HEK293 (cell line): ENCODE data around the gene CCNYL1.

Experiments used
- CTCF ChIA-PET: fragments of 350-600 bp; formaldehyde crosslinking; extraction: SDS; loops from one replicate; lab custom pipeline; 2021; ENCODE audit warnings: antibody characterized with exemption; lab: Yijun Ruan, JAX
- POLR2A ChIA-PET: fragments of 300-600 bp; formaldehyde crosslinking; extraction: SDS; loops from one replicate; lab custom pipeline; 2020; ENCODE audit warnings: antibody characterized with exemption, inconsistent platforms; lab: Yijun Ruan, JAX
- H3K27ac ChIP-seq: fragments of 200-500 bp; sonication (Bioruptor generic); 2 replicates; pipeline ENCODE4 v1.5.1; 2014; ENCODE audit warnings: low read depth, low read length, control low read depth, inconsistent platforms; ENCODE audit errors: extremely low read depth
- H3K36me3 ChIP-seq, 2 experiments: fragments of 200-500 bp in 1 of 2; sonication (Bioruptor generic) in 1 of 2; 1 replicate in 1 of 2; 2 replicates in 1 of 2; pipeline ENCODE4 v1.5.1; 2014 to 2017; ENCODE audit warnings: inconsistent platforms in 2 of 2, low read length in 2 of 2; ENCODE audit not compliant: control insufficient read depth in 2 of 2, insufficient read depth in 1 of 2
- H3K4me1 ChIP-seq: fragments of 200-500 bp; sonication (Bioruptor generic); 2 replicates; pipeline ENCODE4 v1.5.1; 2014; ENCODE audit warnings: mild to moderate bottlenecking, low read length, inconsistent platforms; ENCODE audit not compliant: control insufficient read depth, insufficient read depth
- H3K4me3 ChIP-seq: 2 replicates; pipeline ENCODE4 v1.5.1; 2011; ENCODE audit warnings: low read depth, mild to moderate bottlenecking, control low read depth, low read length, moderate library complexity
- H3K9me3 ChIP-seq: fragments of 200-500 bp; sonication (Bioruptor generic); 2 replicates; pipeline ENCODE4 v1.5.1; 2014; ENCODE audit warnings: low read depth, low read length, inconsistent platforms; ENCODE audit not compliant: control insufficient read depth, insufficient read depth
- KLF7 ChIP-seq: fragments of 450-650 bp; formaldehyde crosslinking; IDR thresholded peaks from 2 replicates; pipeline ENCODE4 v1.5.1; 2016; ENCODE audit warnings: missing biosample characterization, missing genetic modification characterization, borderline replicate concordance
- MZF1 ChIP-seq: fragments of 450-650 bp; formaldehyde crosslinking; IDR thresholded peaks from 2 replicates; pipeline ENCODE4 v1.5.1; 2017; ENCODE audit warnings: missing biosample characterization, missing genetic modification characterization, borderline replicate concordance
- SALL2 ChIP-seq: fragments of 450-650 bp; formaldehyde crosslinking; IDR thresholded peaks from 2 replicates; pipeline ENCODE4 v1.5.0; 2017; ENCODE audit warnings: missing biosample characterization, mild to moderate bottlenecking, missing genetic modification characterization, borderline replicate concordance
- TCF7L2 ChIP-seq: IDR thresholded peaks from 2 replicates; pipeline ENCODE4 v1.6.1; 2011; ENCODE audit warnings: low read depth, mild to moderate bottlenecking, inconsistent platforms, low read length, moderate library complexity, borderline replicate concordance
- ZFP37 ChIP-seq: fragments of 450-650 bp; formaldehyde crosslinking; IDR thresholded peaks from 2 replicates; pipeline ENCODE4 v1.5.1; 2016; ENCODE audit warnings: missing biosample characterization, missing genetic modification characterization
- ZFP41 ChIP-seq: fragments of 450-650 bp; formaldehyde crosslinking; IDR thresholded peaks from 2 replicates; pipeline ENCODE4 v1.5.1; 2016; ENCODE audit warnings: missing biosample characterization, missing genetic modification characterization, borderline replicate concordance
- ZNF133 ChIP-seq: fragments of 450-650 bp; formaldehyde crosslinking; IDR thresholded peaks from 2 replicates; pipeline ENCODE4 v1.5.1; 2016; ENCODE audit warnings: missing biosample characterization, missing genetic modification characterization
- ZNF266 ChIP-seq: fragments of 450-650 bp; formaldehyde crosslinking; IDR thresholded peaks from 2 replicates; pipeline ENCODE4 v1.5.1; 2016; ENCODE audit warnings: missing biosample characterization, missing genetic modification characterization, low read depth
- ZNF292 ChIP-seq: fragments of 450-650 bp; formaldehyde crosslinking; IDR thresholded peaks from 2 replicates; pipeline ENCODE4 v1.5.1; 2016; ENCODE audit warnings: low read depth, missing biosample characterization, missing genetic modification characterization, borderline replicate concordance
- ZNF366 ChIP-seq: fragments of 450-650 bp; formaldehyde crosslinking; conservative IDR thresholded peaks from 2 replicates; pipeline ENCODE4 v1.5.1; 2016; ENCODE audit warnings: missing biosample characterization, missing genetic modification characterization
- ZNF76 ChIP-seq: fragments of 450-650 bp; formaldehyde crosslinking; IDR thresholded peaks from 2 replicates; pipeline ENCODE4; 2016; ENCODE audit warnings: low read depth, missing biosample characterization, missing genetic modification characterization, borderline replicate concordance
- TF ChIP-seq, protein P1 (sequence below): fragments of 450-650 bp; formaldehyde crosslinking; conservative IDR thresholded peaks from 2 replicates; pipeline ENCODE4 v1.5.1; 2016; ENCODE audit warnings: low read depth, missing biosample characterization, missing genetic modification characterization
- TF ChIP-seq, protein P2 (sequence below): sonication (generic); formaldehyde crosslinking; IDR thresholded peaks from 2 replicates; pipeline ENCODE4 v1.8.1; 2022; ENCODE audit warnings: mild to moderate bottlenecking, moderate library complexity, missing genetic modification reagents
- TF ChIP-seq, protein P3 (sequence below): fragments of 450-650 bp; formaldehyde crosslinking; IDR thresholded peaks from 2 replicates; pipeline ENCODE4 v1.5.1; 2016; ENCODE audit warnings: missing biosample characterization, missing genetic modification characterization
- TF ChIP-seq, protein P4 (sequence below): fragments of 450-650 bp; formaldehyde crosslinking; IDR thresholded peaks from 2 replicates; pipeline ENCODE4 v1.5.1; 2017; ENCODE audit warnings: missing biosample characterization, missing genetic modification characterization
- TF ChIP-seq, protein P5 (sequence below): fragments of 450-650 bp; formaldehyde crosslinking; conservative IDR thresholded peaks from 2 replicates; pipeline ENCODE4 v1.5.1; 2016; ENCODE audit warnings: low read depth, missing biosample characterization, missing genetic modification characterization
- TF ChIP-seq, protein P6 (sequence below): fragments of 450-650 bp; IDR thresholded peaks from 2 replicates; pipeline ENCODE4 v1.5.1; 2018; ENCODE audit warnings: missing biosample characterization, missing genetic modification characterization
- TF ChIP-seq, protein P7 (sequence below): fragments of 450-650 bp; formaldehyde crosslinking; IDR thresholded peaks from 2 replicates; pipeline ENCODE4 v1.5.1; 2017; ENCODE audit warnings: missing biosample characterization, missing genetic modification characterization

The CCNYL1 gene

DNA sequence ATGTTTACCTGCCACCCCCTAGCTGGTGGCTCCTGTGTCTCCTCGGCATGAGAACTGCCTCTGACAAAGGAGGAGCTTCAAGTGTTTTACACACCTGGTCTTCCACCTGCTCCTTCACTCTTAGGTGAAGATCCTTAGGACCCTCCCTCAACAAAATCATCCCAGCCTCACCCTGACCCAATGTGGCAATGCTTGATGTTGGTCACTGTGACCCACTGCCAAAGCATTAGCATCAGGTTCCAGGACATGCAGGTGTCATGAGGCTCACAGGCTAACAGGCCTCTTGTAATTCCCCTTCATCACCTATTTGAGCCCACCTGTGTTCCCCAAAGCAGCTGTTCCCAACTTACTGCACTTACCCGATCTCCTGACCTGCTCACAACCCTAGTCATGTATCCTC is 48.5 kb downstream of the CCNYL1 start (continued):
- TF ChIP-seq, protein P1, sequence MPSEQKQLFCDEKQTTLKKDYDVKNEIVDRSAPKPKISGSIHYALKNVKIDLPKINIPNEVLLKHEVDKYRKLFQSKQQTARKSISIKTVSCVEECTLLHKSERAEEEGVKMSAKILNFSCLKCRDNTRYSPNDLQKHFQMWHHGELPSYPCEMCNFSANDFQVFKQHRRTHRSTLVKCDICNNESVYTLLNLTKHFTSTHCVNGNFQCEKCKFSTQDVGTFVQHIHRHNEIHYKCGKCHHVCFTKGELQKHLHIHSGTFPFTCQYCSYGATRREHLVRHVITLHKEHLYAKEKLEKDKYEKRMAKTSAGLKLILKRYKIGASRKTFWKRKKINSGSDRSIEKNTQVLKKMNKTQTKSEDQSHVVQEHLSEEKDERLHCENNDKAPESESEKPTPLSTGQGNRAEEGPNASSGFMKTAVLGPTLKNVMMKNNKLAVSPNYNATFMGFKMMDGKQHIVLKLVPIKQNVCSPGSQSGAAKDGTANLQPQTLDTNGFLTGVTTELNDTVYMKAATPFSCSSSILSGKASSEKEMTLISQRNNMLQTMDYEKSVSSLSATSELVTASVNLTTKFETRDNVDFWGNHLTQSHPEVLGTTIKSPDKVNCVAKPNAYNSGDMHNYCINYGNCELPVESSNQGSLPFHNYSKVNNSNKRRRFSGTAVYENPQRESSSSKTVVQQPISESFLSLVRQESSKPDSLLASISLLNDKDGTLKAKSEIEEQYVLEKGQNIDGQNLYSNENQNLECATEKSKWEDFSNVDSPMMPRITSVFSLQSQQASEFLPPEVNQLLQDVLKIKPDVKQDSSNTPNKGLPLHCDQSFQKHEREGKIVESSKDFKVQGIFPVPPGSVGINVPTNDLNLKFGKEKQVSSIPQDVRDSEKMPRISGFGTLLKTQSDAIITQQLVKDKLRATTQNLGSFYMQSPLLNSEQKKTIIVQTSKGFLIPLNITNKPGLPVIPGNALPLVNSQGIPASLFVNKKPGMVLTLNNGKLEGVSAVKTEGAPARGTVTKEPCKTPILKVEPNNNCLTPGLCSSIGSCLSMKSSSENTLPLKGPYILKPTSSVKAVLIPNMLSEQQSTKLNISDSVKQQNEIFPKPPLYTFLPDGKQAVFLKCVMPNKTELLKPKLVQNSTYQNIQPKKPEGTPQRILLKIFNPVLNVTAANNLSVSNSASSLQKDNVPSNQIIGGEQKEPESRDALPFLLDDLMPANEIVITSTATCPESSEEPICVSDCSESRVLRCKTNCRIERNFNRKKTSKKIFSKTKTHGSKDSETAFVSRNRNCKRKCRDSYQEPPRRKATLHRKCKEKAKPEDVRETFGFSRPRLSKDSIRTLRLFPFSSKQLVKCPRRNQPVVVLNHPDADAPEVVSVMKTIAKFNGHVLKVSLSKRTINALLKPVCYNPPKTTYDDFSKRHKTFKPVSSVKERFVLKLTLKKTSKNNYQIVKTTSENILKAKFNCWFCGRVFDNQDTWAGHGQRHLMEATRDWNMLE (tag by site-specific recombination) = no peak
- TF ChIP-seq, protein P2, sequence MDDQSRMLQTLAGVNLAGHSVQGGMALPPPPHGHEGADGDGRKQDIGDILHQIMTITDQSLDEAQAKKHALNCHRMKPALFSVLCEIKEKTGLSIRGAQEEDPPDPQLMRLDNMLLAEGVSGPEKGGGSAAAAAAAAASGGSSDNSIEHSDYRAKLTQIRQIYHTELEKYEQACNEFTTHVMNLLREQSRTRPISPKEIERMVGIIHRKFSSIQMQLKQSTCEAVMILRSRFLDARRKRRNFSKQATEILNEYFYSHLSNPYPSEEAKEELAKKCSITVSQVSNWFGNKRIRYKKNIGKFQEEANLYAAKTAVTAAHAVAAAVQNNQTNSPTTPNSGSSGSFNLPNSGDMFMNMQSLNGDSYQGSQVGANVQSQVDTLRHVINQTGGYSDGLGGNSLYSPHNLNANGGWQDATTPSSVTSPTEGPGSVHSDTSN (CRISPR knock-in tag) = no peak
- TF ChIP-seq ZNF292 (tag by site-specific recombination) (no peak), KLF7 (tag by site-specific recombination) (no peak), ZFP37 (tag by site-specific recombination) (no peak), SALL2 (tag by site-specific recombination) (no peak)
- TF ChIP-seq, protein P3, sequence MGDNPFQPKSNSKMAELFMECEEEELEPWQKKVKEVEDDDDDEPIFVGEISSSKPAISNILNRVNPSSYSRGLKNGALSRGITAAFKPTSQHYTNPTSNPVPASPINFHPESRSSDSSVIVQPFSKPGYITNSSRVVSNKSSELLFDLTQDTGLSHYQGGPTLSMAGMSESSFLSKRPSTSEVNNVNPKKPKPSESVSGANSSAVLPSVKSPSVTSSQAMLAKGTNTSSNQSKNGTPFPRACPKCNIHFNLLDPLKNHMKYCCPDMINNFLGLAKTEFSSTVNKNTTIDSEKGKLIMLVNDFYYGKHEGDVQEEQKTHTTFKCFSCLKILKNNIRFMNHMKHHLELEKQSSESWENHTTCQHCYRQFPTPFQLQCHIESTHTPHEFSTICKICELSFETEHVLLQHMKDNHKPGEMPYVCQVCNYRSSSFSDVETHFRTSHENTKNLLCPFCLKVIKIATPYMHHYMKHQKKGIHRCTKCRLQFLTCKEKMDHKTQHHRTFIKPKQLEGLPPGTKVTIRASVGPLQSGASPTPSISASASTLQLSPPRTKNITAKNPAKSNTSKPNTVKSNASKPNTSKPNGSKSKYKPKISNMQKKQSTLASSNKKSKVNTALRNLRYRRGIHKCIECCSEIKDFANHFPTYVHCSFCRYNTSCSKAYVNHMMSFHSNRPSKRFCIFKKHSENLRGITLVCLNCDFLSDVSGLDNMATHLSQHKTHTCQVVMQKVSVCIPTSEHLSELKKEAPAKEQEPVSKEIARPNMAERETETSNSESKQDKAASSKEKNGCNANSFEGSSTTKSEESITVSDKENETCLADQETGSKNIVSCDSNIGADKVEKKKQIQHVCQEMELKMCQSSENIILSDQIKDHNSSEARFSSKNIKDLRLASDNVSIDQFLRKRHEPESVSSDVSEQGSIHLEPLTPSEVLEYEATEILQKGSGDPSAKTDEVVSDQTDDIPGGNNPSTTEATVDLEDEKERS = no peak
- TF ChIP-seq, protein P4, sequence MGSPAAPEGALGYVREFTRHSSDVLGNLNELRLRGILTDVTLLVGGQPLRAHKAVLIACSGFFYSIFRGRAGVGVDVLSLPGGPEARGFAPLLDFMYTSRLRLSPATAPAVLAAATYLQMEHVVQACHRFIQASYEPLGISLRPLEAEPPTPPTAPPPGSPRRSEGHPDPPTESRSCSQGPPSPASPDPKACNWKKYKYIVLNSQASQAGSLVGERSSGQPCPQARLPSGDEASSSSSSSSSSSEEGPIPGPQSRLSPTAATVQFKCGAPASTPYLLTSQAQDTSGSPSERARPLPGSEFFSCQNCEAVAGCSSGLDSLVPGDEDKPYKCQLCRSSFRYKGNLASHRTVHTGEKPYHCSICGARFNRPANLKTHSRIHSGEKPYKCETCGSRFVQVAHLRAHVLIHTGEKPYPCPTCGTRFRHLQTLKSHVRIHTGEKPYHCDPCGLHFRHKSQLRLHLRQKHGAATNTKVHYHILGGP (tag by site-specific recombination) = no peak

DNA sequence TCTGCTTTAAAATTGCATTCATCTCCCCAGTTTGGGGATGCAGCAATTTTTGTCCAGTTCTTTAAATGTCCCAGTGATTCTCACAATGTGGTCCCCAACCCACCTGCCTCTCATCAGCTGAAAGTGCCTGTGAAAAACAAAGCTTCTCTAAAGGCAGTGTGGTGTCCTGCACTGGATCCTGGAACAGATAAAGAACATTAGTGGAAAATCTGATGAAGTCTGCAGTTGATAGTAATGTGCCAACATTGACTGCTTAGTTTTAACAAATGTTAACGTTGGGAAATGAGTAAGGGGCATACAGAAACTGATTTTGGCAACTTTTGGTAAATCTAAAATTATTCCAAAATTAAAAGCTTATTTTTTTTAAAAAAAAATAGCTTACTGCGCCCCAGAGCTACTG is 49.0 kb downstream of the CCNYL1 start:
- CTCF ChIA-PET = interaction anchor here (0.7 kb wide), 1 partner anchor 150 kb away, joined by 3 read pairs; no protein-coding TSS in a partner anchor
- peaks cover 3 to 24% of the 10 kb centered on the region in 2 experiments; a peak in 2 of 3 replicates for H3K36me3 ChIP-seq
- TF ChIP-seq ZNF133 (tag by site-specific recombination) (no peak), ZFP41 (tag by site-specific recombination) (no peak), ZNF366 (no peak), MZF1 (tag by site-specific recombination) (no peak), TCF7L2 (no peak), ZNF266 (tag by site-specific recombination) (no peak), ZNF76 (no peak)
- TF ChIP-seq, protein P5, sequence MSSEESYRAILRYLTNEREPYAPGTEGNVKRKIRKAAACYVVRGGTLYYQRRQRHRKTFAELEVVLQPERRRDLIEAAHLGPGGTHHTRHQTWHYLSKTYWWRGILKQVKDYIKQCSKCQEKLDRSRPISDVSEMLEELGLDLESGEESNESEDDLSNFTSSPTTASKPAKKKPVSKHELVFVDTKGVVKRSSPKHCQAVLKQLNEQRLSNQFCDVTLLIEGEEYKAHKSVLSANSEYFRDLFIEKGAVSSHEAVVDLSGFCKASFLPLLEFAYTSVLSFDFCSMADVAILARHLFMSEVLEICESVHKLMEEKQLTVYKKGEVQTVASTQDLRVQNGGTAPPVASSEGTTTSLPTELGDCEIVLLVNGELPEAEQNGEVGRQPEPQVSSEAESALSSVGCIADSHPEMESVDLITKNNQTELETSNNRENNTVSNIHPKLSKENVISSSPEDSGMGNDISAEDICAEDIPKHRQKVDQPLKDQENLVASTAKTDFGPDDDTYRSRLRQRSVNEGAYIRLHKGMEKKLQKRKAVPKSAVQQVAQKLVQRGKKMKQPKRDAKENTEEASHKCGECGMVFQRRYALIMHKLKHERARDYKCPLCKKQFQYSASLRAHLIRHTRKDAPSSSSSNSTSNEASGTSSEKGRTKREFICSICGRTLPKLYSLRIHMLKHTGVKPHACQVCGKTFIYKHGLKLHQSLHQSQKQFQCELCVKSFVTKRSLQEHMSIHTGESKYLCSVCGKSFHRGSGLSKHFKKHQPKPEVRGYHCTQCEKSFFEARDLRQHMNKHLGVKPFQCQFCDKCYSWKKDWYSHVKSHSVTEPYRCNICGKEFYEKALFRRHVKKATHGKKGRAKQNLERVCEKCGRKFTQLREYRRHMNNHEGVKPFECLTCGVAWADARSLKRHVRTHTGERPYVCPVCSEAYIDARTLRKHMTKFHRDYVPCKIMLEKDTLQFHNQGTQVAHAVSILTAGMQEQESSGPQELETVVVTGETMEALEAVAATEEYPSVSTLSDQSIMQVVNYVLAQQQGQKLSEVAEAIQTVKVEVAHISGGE (tag by site-specific recombination) = no peak
- TF ChIP-seq, protein P6, sequence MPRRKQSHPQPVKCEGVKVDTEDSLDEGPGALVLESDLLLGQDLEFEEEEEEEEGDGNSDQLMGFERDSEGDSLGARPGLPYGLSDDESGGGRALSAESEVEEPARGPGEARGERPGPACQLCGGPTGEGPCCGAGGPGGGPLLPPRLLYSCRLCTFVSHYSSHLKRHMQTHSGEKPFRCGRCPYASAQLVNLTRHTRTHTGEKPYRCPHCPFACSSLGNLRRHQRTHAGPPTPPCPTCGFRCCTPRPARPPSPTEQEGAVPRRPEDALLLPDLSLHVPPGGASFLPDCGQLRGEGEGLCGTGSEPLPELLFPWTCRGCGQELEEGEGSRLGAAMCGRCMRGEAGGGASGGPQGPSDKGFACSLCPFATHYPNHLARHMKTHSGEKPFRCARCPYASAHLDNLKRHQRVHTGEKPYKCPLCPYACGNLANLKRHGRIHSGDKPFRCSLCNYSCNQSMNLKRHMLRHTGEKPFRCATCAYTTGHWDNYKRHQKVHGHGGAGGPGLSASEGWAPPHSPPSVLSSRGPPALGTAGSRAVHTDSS (tag by site-specific recombination) = no peak
- TF ChIP-seq, protein P7, sequence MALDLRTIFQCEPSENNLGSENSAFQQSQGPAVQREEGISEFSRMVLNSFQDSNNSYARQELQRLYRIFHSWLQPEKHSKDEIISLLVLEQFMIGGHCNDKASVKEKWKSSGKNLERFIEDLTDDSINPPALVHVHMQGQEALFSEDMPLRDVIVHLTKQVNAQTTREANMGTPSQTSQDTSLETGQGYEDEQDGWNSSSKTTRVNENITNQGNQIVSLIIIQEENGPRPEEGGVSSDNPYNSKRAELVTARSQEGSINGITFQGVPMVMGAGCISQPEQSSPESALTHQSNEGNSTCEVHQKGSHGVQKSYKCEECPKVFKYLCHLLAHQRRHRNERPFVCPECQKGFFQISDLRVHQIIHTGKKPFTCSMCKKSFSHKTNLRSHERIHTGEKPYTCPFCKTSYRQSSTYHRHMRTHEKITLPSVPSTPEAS (tag by site-specific recombination) = no peak

More for the DNA sequence above, 49.0 kb downstream of the CCNYL1 start:
- Histone ChIP-seq H3K4me1 (peaks cover 13% of the 10 kb centered on the region), H3K4me3 (no peak overlapping the region), H3K9me3 (no peaks in the 10 kb centered on the region), H3K27ac (no peak overlapping the region)
- POLR2A ChIA-PET = interaction anchor here (0.9 to 1.0 kb wide), 2 partner anchors 11 to 265 kb away, joined by 3 to 5 read pairs; no protein-coding TSS in a partner anchor
